HepG2 (cell line): ENCODE data around the gene COQ9. TPM values are rescaled to one million over a fixed set of nuclear protein-coding genes. Genes with fewer than 3 reads are reported as not detected.
A peak's percentile ranks its signal among the peaks of the same experiment; 100 is the strongest.

Source experiments
- AKNA ChIP-seq: sonication (generic); formaldehyde crosslinking; IDR thresholded peaks from 2 replicates; pipeline ENCODE4 v1.4.0; 2020; ENCODE audit warnings: missing genetic modification reagents, borderline replicate concordance
- ARNTL ChIP-seq: sonication (generic); formaldehyde crosslinking; IDR thresholded peaks from 2 replicates; pipeline ENCODE4 v1.4.0; 2020; ENCODE audit warnings: mild to moderate bottlenecking, missing genetic modification reagents
- BRF2 ChIP-seq: sonication (generic); formaldehyde crosslinking; IDR thresholded peaks from 2 replicates; pipeline ENCODE4 v1.8.1; 2022; ENCODE audit warnings: mild to moderate bottlenecking, missing genetic modification reagents
- CCAR2 ChIP-seq: fragments of 200-400 bp; formaldehyde crosslinking; optimal IDR thresholded peaks from 2 replicates; pipeline ENCODE3; 2018; ENCODE audit warnings: low read depth, mild to moderate bottlenecking, low read length, moderate library complexity
- MNT ChIP-seq: fragments of 450-650 bp; IDR thresholded peaks from 2 replicates; pipeline ENCODE4 v1.6.1; 2016
- MXD1 ChIP-seq: sonication (generic); formaldehyde crosslinking; IDR thresholded peaks from 2 replicates; pipeline ENCODE4 v1.4.0; 2020; ENCODE audit warnings: mild to moderate bottlenecking, missing genetic modification reagents
- SNAPC2 ChIP-seq: sonication (generic); formaldehyde crosslinking; IDR thresholded peaks from 2 replicates; pipeline ENCODE4 v1.8.1; 2022; ENCODE audit warnings: mild to moderate bottlenecking, missing genetic modification reagents
- YEATS4 ChIP-seq: sonication (generic); formaldehyde crosslinking; IDR thresholded peaks from 2 replicates; pipeline ENCODE4 v1.4.0; 2020; ENCODE audit warnings: missing genetic modification reagents, borderline replicate concordance
- ZBTB38 ChIP-seq: sonication (generic); formaldehyde crosslinking; IDR thresholded peaks from 2 replicates; pipeline ENCODE4 v1.5.1; 2020; ENCODE audit warnings: mild to moderate bottlenecking, missing genetic modification reagents
- ZBTB44 ChIP-seq: sonication (generic); formaldehyde crosslinking; IDR thresholded peaks from 2 replicates; pipeline ENCODE4 v1.4.0; 2020; ENCODE audit warnings: missing genetic modification reagents
- ZNF263 ChIP-seq: sonication (generic); formaldehyde crosslinking; IDR thresholded peaks from 2 replicates; pipeline ENCODE4 v1.4.0; 2020; ENCODE audit warnings: missing genetic modification reagents
- ZNF292 ChIP-seq: sonication (generic); formaldehyde crosslinking; IDR thresholded peaks from 2 replicates; pipeline ENCODE4 v1.8.1; 2022; ENCODE audit warnings: mild to moderate bottlenecking, low read depth, missing genetic modification reagents, borderline replicate concordance
- ZNF329 ChIP-seq: sonication (generic); formaldehyde crosslinking; IDR thresholded peaks from 2 replicates; pipeline ENCODE4 v1.9.0; 2021; ENCODE audit warnings: low read depth, mild to moderate bottlenecking, missing genetic modification reagents
- ZNF576 ChIP-seq: sonication (generic); formaldehyde crosslinking; IDR thresholded peaks from 2 replicates; pipeline ENCODE4 v1.4.0; 2020; ENCODE audit warnings: mild to moderate bottlenecking, missing genetic modification reagents
- ZNF691 ChIP-seq: sonication (generic); formaldehyde crosslinking; IDR thresholded peaks from 2 replicates; pipeline ENCODE4 v1.4.0; 2020; ENCODE audit warnings: missing genetic modification reagents, low read depth, mild to moderate bottlenecking, borderline replicate concordance
- ZNF782 ChIP-seq: sonication (generic); formaldehyde crosslinking; IDR thresholded peaks from 2 replicates; pipeline ENCODE4 v1.4.0; 2020; ENCODE audit warnings: missing genetic modification reagents, mild to moderate bottlenecking, borderline replicate concordance
- polyA plus RNA-seq, 8 experiments: library from polyadenylated mRNA; depleted of rRNA in 3 of 8; stranded (reverse) in 7 of 8; unstranded in 1 of 8; fragments of >200 nt; fragmentation: Illumina TruSeq in 4 of 8; extraction: Trizol in 4 of 8; gene quantifications; 2 replicates each; pipeline versions ENCODE4 v1.2.1 to v1.2.3, GENCODE V29; 2011 to 2016; ENCODE audit warnings: low read depth in 4 of 8, missing spikeins in 1 of 8, mixed read lengths in 1 of 8; ENCODE audit not compliant: insufficient read depth in 1 of 8
- total RNA-seq, 5 experiments: library from RNA; depleted of rRNA; stranded (reverse); fragments of >200 nt; fragmentation: Illumina TruSeq; extraction: Trizol; gene quantifications; 2 replicates each; pipeline ENCODE4 v1.2.3, GENCODE V29; 2016; ENCODE audit warnings: low read depth in 1 of 5

COQ9 gene
- total and polyA plus RNA-seq, 2 of the 13 experiments (the other 11 are each of a cell fraction or from before 2014, with no cell fraction given): 57.5 to 108 TPM

- TF ChIP-seq AKNA (CRISPR knock-in tag): no peak
- TF ChIP-seq ZBTB44: no peak
- no peak for TF ChIP-seq MNT
- TF ChIP-seq YEATS4 (CRISPR knock-in tag): no peak
- TF ChIP-seq CCAR2: no peak
- 0 out of 2 replicates have a peak, but pooled peaks have one; percentile 51 for TF ChIP-seq SNAPC2
- 0 out of 2 replicates have a peak, but pooled peaks have one; percentile 18 for TF ChIP-seq ZNF263 (CRISPR knock-in tag)
- no peak for TF ChIP-seq BRF2 (CRISPR knock-in tag)
- TF ChIP-seq ZBTB38 (CRISPR knock-in tag): peak; percentile 75; the same call in 1 of the 2 replicates
- 0 out of 2 replicates have a peak, but pooled peaks have one; percentile 42 for TF ChIP-seq ZNF691 (CRISPR knock-in tag)
- TF ChIP-seq ZNF329: no peak
- peak; percentile 38; the same call in 1 of the 2 replicates for TF ChIP-seq ARNTL
- 0 out of 2 replicates have a peak, but pooled peaks have one; percentile 7 for TF ChIP-seq MXD1 (CRISPR knock-in tag)
- TF ChIP-seq ZNF292 (CRISPR knock-in tag): no peak
- TF ChIP-seq ZNF576 (CRISPR knock-in tag): no peak
- no peak for TF ChIP-seq ZNF782 (CRISPR knock-in tag)
These were observed 28.5 kb downstream of the COQ9 start (continued) for GRCh38 chr16:57475711-57476339.
